ENCODE measurements around the gene ARID4B. TPM values are rescaled to one million over a fixed set of nuclear protein-coding genes. Genes with fewer than 3 reads are reported as not detected.

ARID4B gene
- total RNA-seq, 1 experiment from 2014 or later: 43.6 TPM

DNA sequence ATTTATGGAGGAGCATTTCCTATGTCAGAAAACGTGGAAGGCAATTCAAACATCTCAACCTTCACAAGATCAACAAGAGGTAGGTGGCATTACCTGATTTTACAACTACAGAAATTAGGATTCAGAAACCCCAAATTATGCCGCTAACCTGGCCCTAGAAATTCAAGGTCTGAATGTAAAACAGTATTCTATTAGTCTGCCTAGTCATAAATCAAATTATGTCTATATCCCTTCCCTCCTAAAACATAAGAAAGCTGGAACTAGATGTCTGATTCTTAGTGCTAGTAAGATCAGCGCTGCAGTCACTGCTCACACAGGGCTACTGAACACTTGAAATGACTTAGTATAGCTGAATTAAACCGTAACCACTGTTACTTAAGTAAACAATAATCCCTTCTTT is 200.8 kb downstream of the ARID4B start:
- no peak overlapping the region for H2AFZ ChIP-seq (ENCODE audit: low read length)
- H3K36me3 ChIP-seq (ENCODE audit: insufficient read depth, low read length): peaks cover 36% of the 10 kb centered on the region
- H3K4me2 ChIP-seq (ENCODE audit: low read depth, low read length, poor library complexity, severe bottlenecking): peak overlapping the region; percentile 93
- peaks cover 43% of the 10 kb centered on the region for H3K4me1 ChIP-seq (ENCODE audit: low read length)
- H3K27me3 ChIP-seq (ENCODE audit: low read length): no peaks in the 10 kb centered on the region
- H3K4me3 ChIP-seq (ENCODE audit: low read length): peak overlapping the region; percentile 95
- H4K20me1 ChIP-seq (ENCODE audit: insufficient read depth, low read depth, low read length): peaks cover 48% of the 10 kb centered on the region
- H3K79me2 ChIP-seq (ENCODE audit: low read length): peaks cover 65% of the 10 kb centered on the region
- DNase-seq: no peak
- no peaks in the 10 kb centered on the region for H3K9me2 ChIP-seq (replicated peaks; ENCODE audit: insufficient read depth, low read length)
- peak overlapping the region; percentile 97 for H3K9ac ChIP-seq (ENCODE audit: low read length)
- H3K9me3 ChIP-seq (ENCODE audit: low read length): no peaks in the 10 kb centered on the region
- H3K27ac ChIP-seq (ENCODE audit: low read length): peak overlapping the region; percentile 73

- H3K27ac ChIP-seq (ENCODE audit: low read length): no peak overlapping the region
- H3K9me2 ChIP-seq (replicated peaks; ENCODE audit: insufficient read depth, low read length): no peaks in the 10 kb centered on the region
- no peak overlapping the region for H3K4me3 ChIP-seq (ENCODE audit: low read length)
- DNase-seq: no peak
- H3K36me3 ChIP-seq (ENCODE audit: insufficient read depth, low read length): peaks cover 48% of the 10 kb centered on the region
- H3K4me2 ChIP-seq (ENCODE audit: low read depth, low read length, poor library complexity, severe bottlenecking): no peak overlapping the region
- H3K9ac ChIP-seq (ENCODE audit: low read length): no peak overlapping the region
- no peak overlapping the region for H2AFZ ChIP-seq (ENCODE audit: low read length)
- H3K4me1 ChIP-seq (ENCODE audit: low read length): peaks cover 41% of the 10 kb centered on the region
- no peaks in the 10 kb centered on the region for H3K9me3 ChIP-seq (ENCODE audit: low read length)
- H3K79me2 ChIP-seq (ENCODE audit: low read length): peaks cover 90% of the 10 kb centered on the region
- peaks cover 69% of the 10 kb centered on the region for H4K20me1 ChIP-seq (ENCODE audit: insufficient read depth, low read depth, low read length)
- no peaks in the 10 kb centered on the region for H3K27me3 ChIP-seq (ENCODE audit: low read length)
Observed at GRCh38 chr1:235124665-235125064, 203.3 kb downstream of the ARID4B start.

DNA sequence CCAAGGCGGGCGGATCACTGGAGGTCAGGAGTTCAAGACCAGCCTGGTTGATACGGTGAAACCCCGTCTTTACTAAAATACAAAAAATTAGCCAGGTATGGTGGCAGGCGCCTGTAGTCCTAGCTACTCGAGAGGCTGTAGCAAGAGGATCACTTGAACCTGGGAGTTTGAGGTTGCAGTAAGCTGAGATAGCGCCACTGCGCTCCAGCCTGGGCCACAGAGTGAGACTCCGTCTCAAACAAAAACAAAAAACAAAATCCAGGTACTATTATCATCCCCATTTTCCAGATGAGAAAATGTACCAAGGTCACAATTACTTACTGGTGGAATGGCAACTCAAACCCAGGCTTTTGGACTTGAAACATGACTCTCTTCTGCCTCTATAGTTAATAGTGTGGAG is 203.9 kb downstream of the ARID4B start:
- H3K9ac ChIP-seq (ENCODE audit: low read length): no peak overlapping the region
- peaks cover 72% of the 10 kb centered on the region for H4K20me1 ChIP-seq (ENCODE audit: insufficient read depth, low read depth, low read length)
- H3K4me3 ChIP-seq (ENCODE audit: low read length): no peak overlapping the region
- no peak overlapping the region for H2AFZ ChIP-seq (ENCODE audit: low read length)
- H3K79me2 ChIP-seq (ENCODE audit: low read length): peaks cover 95% of the 10 kb centered on the region
- H3K4me2 ChIP-seq (ENCODE audit: low read depth, low read length, poor library complexity, severe bottlenecking): no peak overlapping the region
- no peak overlapping the region for H3K27ac ChIP-seq (ENCODE audit: low read length)
- no peaks in the 10 kb centered on the region for H3K9me2 ChIP-seq (replicated peaks; ENCODE audit: insufficient read depth, low read length)
- H3K4me1 ChIP-seq (ENCODE audit: low read length): peaks cover 36% of the 10 kb centered on the region
- H3K27me3 ChIP-seq (ENCODE audit: low read length): no peaks in the 10 kb centered on the region
- H3K36me3 ChIP-seq (ENCODE audit: insufficient read depth, low read length): peaks cover 53% of the 10 kb centered on the region
- no peak for DNase-seq
- no peaks in the 10 kb centered on the region for H3K9me3 ChIP-seq (ENCODE audit: low read length)

DNA sequence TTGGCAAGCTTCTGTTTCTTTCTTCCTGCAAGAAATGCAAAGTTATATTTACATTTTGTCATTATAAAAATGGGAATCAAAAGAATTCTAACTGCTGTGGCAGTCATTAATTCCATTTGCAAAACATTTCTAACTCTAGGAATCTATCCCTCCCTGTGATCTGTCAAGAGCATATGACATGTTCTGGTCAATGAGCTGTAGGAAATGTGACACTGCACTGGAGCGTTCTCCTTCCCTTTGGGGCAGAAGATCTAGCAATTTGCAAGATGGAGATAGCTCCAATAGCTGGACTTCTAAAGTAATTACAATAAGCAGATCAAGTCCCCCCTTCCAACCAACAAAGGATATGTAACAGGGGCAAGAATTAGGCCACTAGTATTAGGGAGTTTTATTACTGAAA is 205.6 kb downstream of the ARID4B start:
- no peak overlapping the region for H3K4me2 ChIP-seq (ENCODE audit: low read depth, low read length, poor library complexity, severe bottlenecking)
- DNase-seq: no peak
- peaks cover 69% of the 10 kb centered on the region for H3K36me3 ChIP-seq (ENCODE audit: insufficient read depth, low read length)
- peaks cover 100% of the 10 kb centered on the region for H3K79me2 ChIP-seq (ENCODE audit: low read length)
- no peak overlapping the region for H3K9ac ChIP-seq (ENCODE audit: low read length)
- H2AFZ ChIP-seq (ENCODE audit: low read length): no peak overlapping the region
- peaks cover 83% of the 10 kb centered on the region for H4K20me1 ChIP-seq (ENCODE audit: insufficient read depth, low read depth, low read length)
- no peaks in the 10 kb centered on the region for H3K27me3 ChIP-seq (ENCODE audit: low read length)
- no peak overlapping the region for H3K27ac ChIP-seq (ENCODE audit: low read length)
- H3K9me3 ChIP-seq (ENCODE audit: low read length): no peaks in the 10 kb centered on the region
- no peaks in the 10 kb centered on the region for H3K9me2 ChIP-seq (replicated peaks; ENCODE audit: insufficient read depth, low read length)
- H3K4me1 ChIP-seq (ENCODE audit: low read length): peaks cover 31% of the 10 kb centered on the region
- H3K4me3 ChIP-seq (ENCODE audit: low read length): no peak overlapping the region

Small RNA genes within 50 kb of the gene (small RNA-seq; reads per million reads assigned to genes)
- gene AL391994.1 (not detected), gene MIR4753 (not detected), gene SNORA14B (3.3 reads per million, percentile 69 among the genes with 10 or more reads in this experiment)

Other genes starting within 250 kb of the ARID4B start
- 60.0 and 113 TPM in 2 replicates for gene TOMM20, start 199.3 kb downstream of the ARID4B start, total RNA-seq (2014; rRNA removed; shearing (Covaris generic); ENCODE audit: low replicate concordance)
- 39.3 and 45.1 TPM in 2 replicates for gene RBM34, start 166.9 kb downstream of the ARID4B start, total RNA-seq (2014; rRNA removed; shearing (Covaris generic); ENCODE audit: low replicate concordance)
- 13.9 and 45.3 TPM in 2 replicates for gene GGPS1, start 391 bp upstream of the ARID4B start, total RNA-seq (2014; rRNA removed; shearing (Covaris generic); ENCODE audit: low replicate concordance)
- gene TBCE, start 39.2 kb upstream of the ARID4B start, total RNA-seq (2014; rRNA removed; shearing (Covaris generic); ENCODE audit: low replicate concordance): 24.0 and 27.4 TPM in 2 replicates
- gene B3GALNT2, start 176.3 kb upstream of the ARID4B start, total RNA-seq (2014; rRNA removed; shearing (Covaris generic); ENCODE audit: low replicate concordance): 10.8 and 15.4 TPM in 2 replicates